H1 (cell line): ENCODE results near the gene FMC1. TPM values are rescaled to one million over a fixed set of nuclear protein-coding genes. Genes with fewer than 3 reads are reported as not detected.

ENCODE experiments used
- CTCF ChIA-PET: fragments of 300-600 bp; sonication (Branson Sonifier 250); formaldehyde crosslinking; loops from one replicate; lab custom pipeline; 2021; ENCODE audit not compliant: partially characterized antibody; lab: Charles Lee
- POLR2A ChIA-PET: fragments of 300-600 bp; sonication (Branson Sonifier 250); formaldehyde crosslinking; loops from one replicate; lab custom pipeline; 2021; ENCODE audit warnings: inconsistent platforms; ENCODE audit not compliant: partially characterized antibody; lab: Charles Lee
- DNase-seq, 2 experiments: peaks; one replicate each; pipeline versions ENCODE4 v3.0.0 to v3.0.0-alpha.2; 2010 to 2022; ENCODE audit warnings: low spot score in 2 of 2, low read depth in 1 of 2, mixed read lengths in 1 of 2
- FAIRE-seq: peaks from 2 replicates; lab custom pipeline; 2011; peaks lifted over from hg19 to GRCh38; lab: Jason Lieb, UNC
- H2AFZ ChIP-seq: 2 replicates; pipeline ENCODE4 v1.8.1; 2012; ENCODE audit warnings: low read length, inconsistent platforms
- H2AK5ac ChIP-seq: 2 replicates; pipeline ENCODE4 v1.6.1; 2013; ENCODE audit warnings: low read depth, low read length
- H2BK120ac ChIP-seq: replicated peaks from 2 replicates; pipeline ENCODE3; 2013; ENCODE audit warnings: low read depth, low read length, inconsistent platforms
- H2BK12ac ChIP-seq: 2 replicates; pipeline ENCODE4 v1.6.1; 2013; ENCODE audit warnings: low read depth, low read length
- H2BK15ac ChIP-seq: 2 replicates; pipeline ENCODE4 v1.6.1; 2013; ENCODE audit warnings: low read length
- H2BK20ac ChIP-seq: 2 replicates; pipeline ENCODE4 v1.6.1; 2013; ENCODE audit warnings: low read length
- H2BK5ac ChIP-seq: 2 replicates; pipeline ENCODE4 v1.6.1; 2013; ENCODE audit warnings: low read depth, low read length
- H3K14ac ChIP-seq: 2 replicates; pipeline ENCODE4 v1.6.1; 2013; ENCODE audit warnings: inconsistent platforms; ENCODE audit not compliant: insufficient read length
- H3K18ac ChIP-seq: 2 replicates; pipeline ENCODE4 v1.6.1; 2013; ENCODE audit warnings: low read length; ENCODE audit errors: extremely low read depth
- H3K23ac ChIP-seq: 2 replicates; pipeline ENCODE4 v1.6.1; 2013; ENCODE audit warnings: inconsistent platforms; ENCODE audit not compliant: insufficient read length
- H3K23me2 ChIP-seq: 2 replicates; pipeline ENCODE4 v1.6.1; 2013; ENCODE audit warnings: low read depth, low read length
- H3K27ac ChIP-seq: 2 replicates; pipeline ENCODE4 v1.6.1; 2011; ENCODE audit warnings: low read depth, low read length, inconsistent platforms
- H3K27me3 ChIP-seq, 4 experiments: replicated peaks in 1 of 4; 1 replicate in 1 of 4; 2 replicates in 3 of 4; pipeline versions ENCODE4 v1.6.1 to v1.8.1; 2011 to 2013; ENCODE audit warnings: low read length in 3 of 4, mild to moderate bottlenecking in 3 of 4, inconsistent platforms in 2 of 4, mixed read lengths in 2 of 4, moderate library complexity in 1 of 4; ENCODE audit not compliant: control insufficient read depth in 3 of 4, insufficient read depth in 3 of 4; ENCODE audit errors: extremely low read depth in 1 of 4
- H3K36me3 ChIP-seq, 4 experiments: 2 replicates each; pipeline versions ENCODE4 v1.6.1 to v1.8.1; 2011 to 2013; ENCODE audit warnings: mild to moderate bottlenecking in 4 of 4, low read length in 3 of 4, moderate library complexity in 2 of 4, control low read depth in 1 of 4, inconsistent platforms in 1 of 4; ENCODE audit not compliant: insufficient read depth in 4 of 4, control insufficient read depth in 2 of 4
- H3K4ac ChIP-seq: replicated peaks from 2 replicates; pipeline ENCODE3; 2013; ENCODE audit warnings: low read length, low read depth, mixed read lengths, inconsistent platforms; ENCODE audit not compliant: insufficient read length
- H3K4me1 ChIP-seq, 4 experiments: replicated peaks in 1 of 4; 1 replicate in 1 of 4; 2 replicates in 3 of 4; pipeline versions ENCODE4 v1.6.1 to v1.8.1; 2011 to 2013; ENCODE audit warnings: low read length in 3 of 4, inconsistent platforms in 2 of 4, mixed read lengths in 1 of 4; ENCODE audit not compliant: insufficient read depth in 4 of 4, control insufficient read depth in 3 of 4
- H3K4me2 ChIP-seq, 2 experiments: 2 replicates each; pipeline versions ENCODE4 v1.6.1 to v1.8.1; 2011 to 2013; ENCODE audit warnings: low read depth in 2 of 2, low read length in 2 of 2, control low read depth in 1 of 2, inconsistent platforms in 1 of 2, mild to moderate bottlenecking in 1 of 2; ENCODE audit not compliant: insufficient read depth in 1 of 2
- H3K4me3 ChIP-seq, 4 experiments: fragments of 200-600, 300-600 bp in 1 of 4; sonication (generic), shearing (Covaris generic), sonication (Bioruptor Twin) in 1 of 4; 2 replicates each; pipeline versions ENCODE4 v1.5.1 to v1.8.1; 2011 to 2016; ENCODE audit warnings: low read length in 4 of 4, low read depth in 3 of 4, control low read depth in 2 of 4, inconsistent platforms in 2 of 4, mild to moderate bottlenecking in 2 of 4, mixed read lengths in 1 of 4, moderate library complexity in 1 of 4; ENCODE audit not compliant: insufficient read depth in 2 of 4; ENCODE audit errors: extremely low read depth in 1 of 4
- H3K56ac ChIP-seq: replicated peaks from 2 replicates; pipeline ENCODE3; 2013; ENCODE audit warnings: low read depth, mild to moderate bottlenecking, mixed read lengths, low read length, inconsistent platforms; ENCODE audit not compliant: insufficient read length
- H3K79me1 ChIP-seq: 2 replicates; pipeline ENCODE4 v1.6.1; 2013; ENCODE audit warnings: low read depth, low read length, control low read depth
- H3K79me2 ChIP-seq, 2 experiments: 2 replicates each; pipeline versions ENCODE4 v1.6.1 to v1.8.1; 2012 to 2013; ENCODE audit warnings: low read length in 2 of 2, mild to moderate bottlenecking in 2 of 2, inconsistent platforms in 1 of 2; ENCODE audit not compliant: insufficient read depth in 2 of 2, control insufficient read depth in 1 of 2
- H3K9ac ChIP-seq, 4 experiments: replicated peaks in 1 of 4; 1 replicate in 1 of 4; 2 replicates in 3 of 4; pipeline versions ENCODE4 v1.6.1 to v1.8.1; 2011 to 2013; ENCODE audit warnings: low read depth in 3 of 4, low read length in 3 of 4, control low read depth in 2 of 4, mild to moderate bottlenecking in 2 of 4, moderate library complexity in 2 of 4, inconsistent platforms in 1 of 4; ENCODE audit errors: extremely low read depth in 1 of 4
- H3K9me3 ChIP-seq, 2 experiments: 2 replicates each; pipeline versions ENCODE4 v1.6.1 to v1.8.1; 2012 to 2013; ENCODE audit warnings: mild to moderate bottlenecking in 2 of 2, moderate library complexity in 2 of 2, control low read depth in 1 of 2, inconsistent platforms in 1 of 2, low read depth in 1 of 2, low read length in 1 of 2, mixed read lengths in 1 of 2; ENCODE audit not compliant: insufficient read depth in 2 of 2
- H4K20me1 ChIP-seq, 2 experiments: replicated peaks in 1 of 2; 2 replicates each; pipeline versions ENCODE3 to v1.8.1; 2011 to 2013; ENCODE audit warnings: inconsistent platforms in 2 of 2, low read length in 2 of 2, mild to moderate bottlenecking in 1 of 2; ENCODE audit not compliant: insufficient read depth in 2 of 2, control insufficient read depth in 1 of 2
- H4K5ac ChIP-seq: 2 replicates; pipeline ENCODE4 v1.6.1; 2013; ENCODE audit warnings: low read length, low read depth, mixed read lengths, inconsistent platforms; ENCODE audit not compliant: insufficient read length
- H4K8ac ChIP-seq: 2 replicates; pipeline ENCODE4 v1.8.0; 2013; ENCODE audit warnings: mild to moderate bottlenecking, moderate library complexity, low read length, inconsistent platforms; ENCODE audit not compliant: insufficient read depth; ENCODE audit errors: extremely low read depth
- H4K91ac ChIP-seq: replicated peaks from 2 replicates; pipeline ENCODE3; 2013; ENCODE audit warnings: low read length, mixed read lengths, inconsistent platforms; ENCODE audit not compliant: insufficient read length
- CBX5 ChIP-seq: fragments of 300-800, 300-1000 bp; sonication (generic); IDR thresholded peaks from 2 replicates; pipeline ENCODE4 v1.7.1; 2016; ENCODE audit warnings: antibody characterized with exemption, low read length, low read depth
- CBX8 ChIP-seq: fragments of 300-800, 300-1000 bp; sonication (generic); IDR thresholded peaks from 2 replicates; pipeline ENCODE4 v1.7.1; 2016; ENCODE audit warnings: low read depth, low read length, borderline replicate concordance
- CEBPB ChIP-seq: IDR thresholded peaks from 2 replicates; pipeline ENCODE4 v1.6.1; 2012; ENCODE audit warnings: low read depth, low read length
- EP300 ChIP-seq, 2 experiments: IDR thresholded peaks; 1 replicate in 1 of 2; 2 replicates in 1 of 2; pipeline ENCODE4 v1.6.1; 2011 to 2012; ENCODE audit warnings: low read depth in 2 of 2, low read length in 2 of 2, mild to moderate bottlenecking in 2 of 2, borderline replicate concordance in 1 of 2, inconsistent platforms in 1 of 2, moderate library complexity in 1 of 2
- POU5F1 ChIP-seq: IDR thresholded peaks from 2 replicates; pipeline ENCODE4 v1.6.1; 2011; ENCODE audit warnings: low read depth, mild to moderate bottlenecking, low read length, moderate library complexity
- RNF2 ChIP-seq: fragments of 200-900, 300-1000 bp; sonication (generic); IDR thresholded peaks from 2 replicates; pipeline ENCODE4 v1.7.1; 2016; ENCODE audit warnings: borderline replicate concordance, low read depth, mild to moderate bottlenecking, antibody characterized with exemption, low read length; ENCODE audit not compliant: poor library complexity, severe bottlenecking; ENCODE audit errors: missing control alignments
- SIX5 ChIP-seq: IDR thresholded peaks from 2 replicates; pipeline ENCODE4 v1.6.1; 2011; ENCODE audit warnings: mild to moderate bottlenecking, low read depth, low read length
- SRF ChIP-seq: IDR thresholded peaks from 2 replicates; pipeline ENCODE4 v1.6.1; 2011; ENCODE audit warnings: mild to moderate bottlenecking, low read depth, low read length, moderate library complexity
- SUZ12 ChIP-seq: fragments of 200-600 bp; sonication (generic); IDR thresholded peaks from 2 replicates; pipeline ENCODE4 v1.6.1; 2012; ENCODE audit warnings: mild to moderate bottlenecking, inconsistent platforms, low read length, moderate library complexity, mixed read lengths
- TAF1 ChIP-seq: IDR thresholded peaks from 2 replicates; pipeline ENCODE4 v1.6.1; 2011; ENCODE audit warnings: mild to moderate bottlenecking, low read depth, low read length
- WGBS, 2 experiments: shearing (Covaris generic) in 1 of 2; methylation state at CpG; one replicate each; pipeline versions ENCODE4 v1.1.6 to v1.1.7; 2013 to 2015; ENCODE audit warnings: low lambda C conversion rate in 2 of 2, mixed read lengths in 2 of 2, inconsistent platforms in 1 of 2, low coverage in 1 of 2, missing lambda C conversion rate in 1 of 2; ENCODE audit not compliant: insufficient replicate concordance in 2 of 2, insufficient coverage in 1 of 2, insufficient read length in 1 of 2; ENCODE audit errors: extremely low coverage in 1 of 2, missing lambda C conversion rate in 1 of 2; 5-methylcytosine and 5-hydroxymethylcytosine counted together
- polyA plus RNA-seq, 7 experiments: library from polyadenylated mRNA; depleted of rRNA in 3 of 7; stranded (reverse) in 5 of 7; unstranded in 2 of 7; fragments of >200 nt in 5 of 7; fragments of 200-250 nt in 2 of 7; gene quantifications; 1 replicate in 5 of 7; 2 replicates in 1 of 7; 4 replicates in 1 of 7; pipeline versions ENCODE4 v1.2.1 to v1.2.3, GENCODE V29; 2011 to 2013; ENCODE audit warnings: missing spikeins in 2 of 7, mixed read lengths in 2 of 7
- total RNA-seq: library from RNA; stranded (reverse); fragmentation: NEBNext Ultra II Directional; extraction: Animal tissue kit (Norgen Biotek cat#: 25700); gene quantifications from 2 replicates; pipeline ENCODE4 v1.2.1, GENCODE V29; 2021

The FMC1 gene
- total and polyA plus RNA-seq, 2 of the 8 experiments (the other 6 are each of a cell fraction or from before 2014, with no cell fraction given): 15.8 to 28.4 TPM

- no peaks in the 10 kb centered on the region for H4K20me1 ChIP-seq
- H3K79me1 ChIP-seq: no peaks in the 10 kb centered on the region
- H3K4me2 ChIP-seq: no peak overlapping the region
- H2BK20ac ChIP-seq: no peak overlapping the region
- no peak overlapping the region for H3K4ac ChIP-seq
- WGBS, 2 experiments: 86% methylated on average over 2 of the region's 2 CpGs; no CpG with 5 or more reads in 1 of the 2 experiments
- H3K36me3 ChIP-seq: peaks cover 0 to 5% (median 0%) of the 10 kb centered on the region in 4 experiments; a peak in 2 of 8 replicates
- no peak overlapping the region for H4K8ac ChIP-seq
- H3K18ac ChIP-seq: no peak overlapping the region
- no peak overlapping the region for H2AK5ac ChIP-seq
- H3K9me3 ChIP-seq: no peaks in the 10 kb centered on the region
- no peak overlapping the region for H2BK120ac ChIP-seq
- H3K14ac ChIP-seq: no peak overlapping the region
- DNase-seq (no peak), FAIRE-seq (no peak)
- H3K27me3 ChIP-seq: no peaks in the 10 kb centered on the region
- H3K23ac ChIP-seq: no peak overlapping the region
- H3K9ac ChIP-seq: no peak overlapping the region
- no peaks in the 10 kb centered on the region for H3K79me2 ChIP-seq
- ChIA-PET CTCF (no interaction called here), POLR2A (no interaction called here)
- H3K56ac ChIP-seq: no peak overlapping the region
- peaks cover 2% of the 10 kb centered on the region; the same call in 1 of the 2 replicates for H3K23me2 ChIP-seq
- no peak overlapping the region for H3K27ac ChIP-seq
- no peak overlapping the region for H2BK15ac ChIP-seq
- no peaks in the 10 kb centered on the region for H3K4me1 ChIP-seq
- H2BK12ac ChIP-seq: no peak overlapping the region
- TF ChIP-seq TAF1: no peak
- TF ChIP-seq EP300 (IDR thresholded peaks at IDR 0.05; ENCODE audit: borderline replicate concordance in 1 of 2, low read depth in 2 of 2, low read length in 2 of 2): no peak
- TF ChIP-seq CBX8: no peak
- no peak for TF ChIP-seq CEBPB
- no peak for TF ChIP-seq SRF
- no peak for TF ChIP-seq SIX5
- TF ChIP-seq RNF2: no peak
- TF ChIP-seq CBX5: no peak
- no peak for TF ChIP-seq POU5F1
- no peak for TF ChIP-seq SUZ12
- H2BK5ac ChIP-seq: no peak overlapping the region
- no peak overlapping the region for H2AFZ ChIP-seq
- no peak overlapping the region for H4K5ac ChIP-seq
- no peak overlapping the region for H4K91ac ChIP-seq
- no peak overlapping the region for H3K4me3 ChIP-seq
Observed at GRCh38 chr7:139300390-139300789, 40.7 kb upstream of the FMC1 start.
